Epithelial cell of esophagus (primary cell): ENCODE data around the gene FGFR4.

Experiments used
- DNase-seq: peaks from one replicate; pipeline ENCODE4 v3.0.0; 2010; ENCODE audit warnings: low read depth
- H3K4me3 ChIP-seq: 2 replicates; pipeline ENCODE4 v1.5.1; 2011; ENCODE audit warnings: mild to moderate bottlenecking, low read length, control low read depth
- CTCF ChIP-seq: IDR thresholded peaks from 2 replicates; pipeline ENCODE4 v1.5.1; 2011; ENCODE audit warnings: low read depth, mild to moderate bottlenecking, low read length, control low read depth, inconsistent platforms; ENCODE audit not compliant: insufficient read depth; ENCODE audit errors: missing control alignments

The FGFR4 gene

GRCh38 chr5:177126771-177127170 is 40.1 kb downstream of the FGFR4 start:
- DNase-seq: no peak
- TF ChIP-seq CTCF: no peak

DNA sequence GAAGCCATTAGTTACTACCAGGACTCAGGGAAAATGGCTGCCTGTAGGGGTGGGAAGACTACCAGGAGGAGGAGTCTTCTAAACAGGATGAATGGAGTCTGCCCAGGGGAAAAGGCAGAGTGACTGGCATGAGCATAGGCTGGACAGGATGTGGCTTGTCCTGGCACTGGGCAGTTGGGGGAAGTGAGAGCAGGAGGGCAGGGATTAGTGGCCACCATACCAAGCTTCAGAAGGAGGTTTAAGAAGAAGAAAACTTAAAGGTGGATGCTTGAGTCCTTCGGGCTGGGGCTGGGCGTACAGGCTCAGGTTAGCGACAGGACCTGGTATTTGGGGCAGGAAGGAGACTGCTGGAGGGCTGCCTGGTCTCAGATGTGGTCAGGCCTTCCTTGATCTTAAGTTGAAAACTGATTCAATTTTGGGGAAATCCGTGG is 41.9 kb downstream of the FGFR4 start:
- TF ChIP-seq CTCF: no peak
- H3K4me3 ChIP-seq: no peak overlapping the region
- peak; percentile 13 for DNase-seq

More at GRCh38 chr5:177126771-177127170, 40.1 kb downstream of the FGFR4 start:
- H3K4me3 ChIP-seq: no peak overlapping the region

DNA sequence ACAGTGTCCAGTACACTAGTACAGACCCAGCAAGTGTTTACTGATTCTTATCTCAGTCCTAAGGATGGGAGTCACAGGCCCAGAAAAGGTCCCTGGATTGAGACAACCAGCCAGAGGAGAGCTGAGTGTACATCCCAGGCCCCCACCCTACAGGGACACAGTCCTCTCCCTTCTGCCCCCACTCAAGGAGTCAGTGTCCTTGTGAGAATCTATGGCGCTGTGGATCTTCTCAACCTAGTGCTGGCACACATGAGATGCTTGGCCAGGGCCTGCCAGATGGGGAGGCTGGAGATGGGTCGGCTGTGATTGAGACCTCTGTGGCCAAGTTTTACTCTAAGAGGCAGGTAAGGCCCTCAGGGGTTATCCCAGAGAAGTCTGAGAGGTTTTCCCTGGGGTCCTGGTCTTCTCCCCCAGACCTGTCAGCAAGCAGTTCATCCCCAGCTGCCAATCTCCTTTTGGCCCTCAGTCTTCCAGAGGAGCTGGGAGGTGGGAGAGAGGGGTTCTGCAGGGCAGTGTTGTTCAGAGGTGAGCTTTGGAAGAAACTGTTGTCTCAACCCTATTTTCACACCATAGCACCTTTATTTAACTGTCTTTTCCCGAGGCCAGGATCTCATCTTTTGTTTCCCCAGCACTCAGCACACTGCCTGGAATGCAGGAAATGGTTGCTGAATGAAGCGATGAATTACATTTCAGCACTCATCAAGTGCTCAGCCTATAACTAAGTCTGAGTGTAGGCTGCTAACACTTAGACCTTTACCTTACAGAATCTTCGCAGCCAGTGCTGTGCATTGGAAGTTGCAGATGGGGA is 43.7 kb downstream of the FGFR4 start:
- TF ChIP-seq CTCF: no peak
- DNase-seq: peak; percentile 52
- H3K4me3 ChIP-seq: no peak overlapping the region

GRCh38 chr5:177131019-177131320 is 44.3 kb downstream of the FGFR4 start:
- peak; percentile 27 for DNase-seq
- TF ChIP-seq CTCF: no peak
- no peak overlapping the region for H3K4me3 ChIP-seq

GRCh38 chr5:177131352-177132135 is 44.8 kb downstream of the FGFR4 start:
- no peak overlapping the region for H3K4me3 ChIP-seq
- DNase-seq: no peak
- TF ChIP-seq CTCF: no peak

GRCh38 chr5:177132136-177133095 is 45.7 kb downstream of the FGFR4 start:
- peak; percentile 10 for DNase-seq
- TF ChIP-seq CTCF: no peak
- H3K4me3 ChIP-seq: no peak overlapping the region
